RPMI7951 (cell line): ENCODE results near the gene NSL1. TPM values are rescaled to one million over a fixed set of nuclear protein-coding genes. Genes with fewer than 3 reads are reported as not detected.
A peak's percentile ranks its signal among the peaks of the same experiment; 100 is the strongest.
"Not testable (repeated sequence)": the region's sequence is repeated elsewhere in the genome, so short reads cannot be mapped to it uniquely, and the experiment has no call there.

ENCODE experiments used
- DNase-seq: peaks from one replicate; pipeline ENCODE4 v3.0.0-alpha.2; 2012; ENCODE audit warnings: low read depth
- total RNA-seq: library from RNA; depleted of rRNA; stranded (reverse); fragments of >200 nt; shearing (Covaris generic); gene quantifications from 2 replicates; pipeline ENCODE4 v1.2.3, GENCODE V29; 2014; rRNA removed

NSL1 gene, protein sequence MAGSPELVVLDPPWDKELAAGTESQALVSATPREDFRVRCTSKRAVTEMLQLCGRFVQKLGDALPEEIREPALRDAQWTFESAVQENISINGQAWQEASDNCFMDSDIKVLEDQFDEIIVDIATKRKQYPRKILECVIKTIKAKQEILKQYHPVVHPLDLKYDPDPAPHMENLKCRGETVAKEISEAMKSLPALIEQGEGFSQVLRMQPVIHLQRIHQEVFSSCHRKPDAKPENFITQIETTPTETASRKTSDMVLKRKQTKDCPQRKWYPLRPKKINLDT
- 53.7 and 64.5 TPM in 2 replicates for total RNA-seq

DNA sequence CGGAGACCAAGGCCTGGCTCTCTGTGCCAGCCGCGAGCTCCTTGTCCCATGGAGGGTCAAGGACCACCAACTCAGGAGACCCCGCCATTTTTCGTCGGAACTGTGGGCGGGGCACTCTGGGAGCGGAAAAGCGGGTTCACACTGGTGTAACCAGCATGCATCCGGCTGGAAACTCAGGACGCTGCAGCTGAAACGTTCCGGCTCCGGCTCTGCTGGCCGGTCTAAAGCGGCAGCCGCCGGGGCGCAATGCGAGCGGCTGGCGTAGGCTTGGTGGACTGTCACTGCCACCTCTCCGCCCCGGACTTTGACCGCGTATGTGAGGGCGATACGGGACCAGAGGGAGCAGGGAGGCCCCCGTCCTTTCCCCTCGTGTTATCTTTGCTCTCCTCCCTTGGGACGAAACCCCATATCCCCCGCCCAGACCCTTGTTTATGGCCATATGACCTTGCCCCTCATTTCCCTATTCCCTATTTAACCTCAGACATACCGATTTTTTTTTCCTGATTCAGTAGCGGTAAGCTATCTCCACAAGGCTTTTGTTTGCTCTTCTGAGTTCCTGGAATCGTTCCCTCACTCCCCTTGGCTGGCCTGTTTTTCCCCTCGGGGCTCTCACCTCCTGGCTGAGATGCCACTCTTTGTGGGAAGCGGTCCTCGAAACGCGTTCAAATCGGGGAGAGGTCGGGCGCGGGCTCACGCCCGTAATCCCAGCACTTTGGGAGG lies at the start of gene NSL1, which contains the start of gene TATDN3:
Gene NSL1 (minus strand): TSS at position 102 of the 720 bp plus-strand sequence. CDS start 14 bp downstream, at position 88.
Gene TATDN3 (plus strand): TSS at position 219 of the 720 bp plus-strand sequence. CDS start 28 bp downstream, at position 247.
- DNase-seq: peak; percentile 89

DNA sequence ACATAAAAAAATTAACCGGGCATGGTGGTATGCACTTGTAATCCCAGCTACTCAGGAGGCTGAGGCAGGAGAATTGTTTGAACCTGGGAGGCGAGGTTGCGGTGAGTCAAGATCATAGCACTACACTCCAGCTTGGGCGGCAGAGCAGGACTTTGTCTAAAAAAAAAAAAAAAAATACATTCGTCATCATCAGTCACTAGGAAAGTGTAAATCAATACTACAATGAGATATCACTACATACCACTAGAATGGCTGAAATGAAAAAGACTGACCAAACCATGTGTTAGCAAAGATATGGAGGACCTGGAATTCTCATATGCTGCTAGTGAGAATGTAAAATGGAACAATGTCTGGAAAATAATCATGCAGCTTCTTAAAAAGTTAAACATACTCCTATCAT lies 46.6 kb upstream of the NSL1 start:
- DNase-seq: no peak

DNA sequence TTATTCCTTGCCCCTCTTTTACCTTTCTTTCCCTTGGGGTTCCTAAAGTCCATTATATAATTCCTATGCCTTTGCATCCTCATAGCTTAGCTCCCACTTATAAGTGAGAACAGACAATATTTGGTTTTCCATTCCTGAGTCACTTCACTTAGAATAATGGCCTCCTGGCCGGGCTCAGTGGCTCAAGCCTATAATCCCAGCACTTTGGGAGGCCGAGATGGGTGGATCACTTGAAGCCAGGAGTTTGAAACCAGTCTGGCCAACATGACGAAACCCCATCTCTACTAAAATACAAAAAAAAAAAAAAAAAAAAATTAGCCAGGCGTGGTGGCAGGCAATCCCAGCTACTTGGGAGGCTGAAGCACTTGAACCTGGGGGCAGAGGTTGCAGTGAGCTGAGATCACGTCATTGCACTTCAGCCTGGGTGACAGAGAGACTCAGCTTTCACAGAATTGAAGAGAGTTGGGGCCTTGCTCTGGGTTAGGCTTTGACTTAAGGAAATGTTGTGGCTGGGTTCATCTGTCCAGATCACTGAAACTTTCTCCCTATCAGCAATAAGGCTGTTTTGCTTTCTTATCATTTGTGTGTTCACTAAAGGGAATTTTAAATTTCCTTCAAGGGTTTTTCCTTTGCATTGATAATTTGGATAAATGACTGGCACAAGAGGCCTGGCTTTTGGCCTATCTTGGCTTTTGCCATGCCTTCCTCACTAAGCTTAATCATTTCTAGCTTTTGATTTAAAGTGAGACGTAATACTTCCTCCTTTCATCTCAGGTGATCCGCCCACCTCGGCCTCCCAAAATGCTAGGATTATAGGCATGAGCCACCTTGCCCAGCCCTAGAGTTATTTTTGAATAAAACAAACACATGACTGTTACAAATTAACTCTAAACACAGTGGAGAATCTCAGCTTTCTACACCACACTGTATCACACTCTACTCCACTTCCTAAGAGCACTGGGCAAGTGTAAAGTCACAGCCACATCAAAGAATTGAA lies 41.9 kb upstream of the NSL1 start:
- DNase-seq: not testable (repeated sequence)

DNA sequence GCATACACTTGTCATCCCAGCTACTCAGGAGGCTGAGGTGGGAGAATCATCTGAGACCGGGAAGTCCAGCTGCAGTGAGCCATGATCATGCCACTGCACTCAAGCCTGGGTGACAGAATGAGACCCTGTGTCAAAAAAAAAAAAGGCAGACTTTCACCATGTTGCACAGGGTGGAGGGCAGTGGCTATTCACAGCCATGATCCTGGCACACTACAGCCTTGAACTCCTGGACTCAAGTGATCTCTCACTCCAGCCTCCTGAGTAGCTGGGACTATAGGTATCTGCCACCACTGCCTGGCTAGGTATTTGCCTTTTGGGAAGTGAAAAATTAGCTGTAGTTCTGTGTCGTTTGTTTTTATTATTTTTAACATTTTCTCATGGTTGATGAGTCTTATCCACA lies 36.8 kb upstream of the NSL1 start:
- DNase-seq: no peak

DNA sequence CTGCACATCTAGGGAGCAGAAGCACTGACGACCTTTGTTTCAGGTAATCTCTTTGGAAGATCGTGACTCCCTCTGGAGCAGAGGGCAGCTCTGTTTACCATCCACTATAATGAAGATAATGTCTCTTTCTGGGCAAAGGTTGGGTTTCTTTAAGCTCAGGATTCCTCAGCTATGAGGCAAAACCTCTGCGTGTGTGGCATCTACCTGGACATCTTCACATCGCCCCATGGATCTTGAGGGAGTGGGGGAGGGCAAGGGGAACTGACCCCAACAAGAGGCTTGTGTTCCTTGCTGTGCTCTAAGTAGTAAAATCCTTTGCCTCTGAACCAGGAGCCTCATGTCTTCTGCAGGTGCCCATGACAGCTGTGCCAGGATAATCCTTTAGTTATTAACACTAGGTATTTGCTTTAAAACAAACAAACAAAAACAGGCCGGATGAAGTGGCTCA lies 36.3 kb upstream of the NSL1 start:
- no peak for DNase-seq

DNA sequence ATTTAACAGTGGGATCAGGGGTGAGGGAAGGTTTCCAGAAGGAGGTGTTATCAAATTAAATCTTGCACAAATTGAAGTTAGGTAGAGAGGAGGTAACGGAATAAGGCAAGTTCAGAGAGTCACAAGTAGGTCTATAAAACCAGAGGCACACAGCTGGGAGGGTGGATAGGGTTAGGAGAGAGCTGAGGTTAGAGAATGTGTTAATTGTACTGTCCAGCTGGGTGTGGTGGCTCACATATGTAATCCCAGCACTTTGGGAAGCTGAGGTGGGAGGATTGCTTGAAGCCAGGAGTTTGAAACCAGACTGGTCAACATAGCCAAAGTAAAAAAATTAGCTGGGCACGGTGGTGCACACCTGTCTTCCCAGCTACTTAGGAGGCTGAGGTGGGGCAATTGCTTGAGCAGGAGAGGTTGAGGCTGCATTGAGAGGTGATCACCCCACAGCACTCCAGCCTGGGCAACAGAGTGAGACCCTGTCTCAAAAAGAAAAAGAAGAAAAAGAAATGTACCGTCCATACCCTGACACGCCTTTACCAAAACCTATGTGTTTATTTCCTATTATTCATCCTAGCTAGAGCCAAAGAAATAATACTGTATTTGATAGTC lies 35.7 kb upstream of the NSL1 start:
- no peak for DNase-seq

DNA sequence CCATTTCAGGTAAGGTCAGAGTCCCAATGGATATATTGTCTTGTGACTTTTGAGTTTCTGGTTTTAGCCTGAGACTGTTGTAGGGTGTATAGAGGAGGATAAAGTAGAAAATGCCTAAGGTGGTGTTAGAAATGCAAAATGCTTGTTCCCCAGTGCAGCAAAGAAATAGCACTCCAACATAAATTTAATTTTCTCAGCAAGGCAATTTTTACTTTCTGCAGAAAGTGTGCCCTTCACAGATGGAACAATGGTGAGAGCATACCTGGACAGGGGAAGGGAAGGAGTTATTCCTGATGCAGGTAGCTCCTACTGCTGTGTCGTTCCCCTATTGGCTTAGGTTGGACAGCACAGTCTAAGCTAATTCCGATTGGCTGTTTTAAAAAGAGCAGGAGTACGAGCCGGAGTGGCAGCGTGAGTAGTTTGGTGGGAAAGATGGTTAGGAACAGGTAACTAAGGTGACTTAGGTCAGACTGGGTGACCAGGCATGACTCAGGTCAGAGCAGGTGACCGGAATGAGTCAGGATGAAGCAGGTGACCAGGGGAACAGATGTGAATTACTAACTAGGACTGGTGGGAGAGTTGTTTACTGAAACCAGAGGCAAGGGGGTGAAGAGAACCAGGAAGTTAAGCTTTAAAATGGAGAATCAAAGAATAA lies 34.3 kb upstream of the NSL1 start:
- no peak for DNase-seq

DNA sequence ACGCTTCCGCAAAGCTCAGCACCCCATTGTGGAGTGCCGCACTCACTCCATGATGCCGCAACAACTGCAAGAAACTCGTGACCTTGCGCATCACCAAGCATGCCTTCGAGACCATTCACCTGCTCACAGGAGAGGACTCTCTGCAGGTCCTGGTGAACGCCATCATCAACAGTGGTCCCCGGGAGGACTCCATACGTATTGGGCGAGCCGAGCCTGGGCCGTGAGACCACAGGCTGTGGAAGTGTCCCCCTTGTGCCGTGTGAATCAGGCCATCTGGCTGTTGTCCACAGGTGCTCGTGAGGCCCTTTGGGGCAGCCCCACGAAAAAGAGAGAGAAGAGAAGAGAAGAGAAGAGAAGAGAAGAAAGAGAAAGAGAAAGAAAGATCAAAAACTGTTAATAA lies 32.6 kb upstream of the NSL1 start:
- DNase-seq: no peak

DNA sequence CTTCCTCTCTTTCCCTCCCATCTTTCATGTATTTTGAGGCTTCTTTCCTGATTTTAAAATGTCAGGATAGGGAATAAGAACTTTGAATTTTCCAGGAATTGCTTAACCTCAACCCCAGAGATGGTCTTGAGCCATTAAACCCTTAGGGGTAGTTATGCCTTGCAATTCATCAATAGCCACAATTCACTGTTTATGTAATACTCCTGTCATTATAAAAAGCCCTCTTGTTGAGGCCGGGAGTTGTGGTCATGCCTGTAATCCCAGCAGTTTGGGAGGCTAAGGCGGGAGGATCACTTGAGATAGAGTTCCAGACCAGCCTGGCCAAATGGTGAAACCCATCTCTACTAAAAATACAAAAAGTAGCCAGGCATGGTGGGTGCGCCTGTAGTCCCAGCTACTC lies 31.4 kb upstream of the NSL1 start:
- no peak for DNase-seq

DNA sequence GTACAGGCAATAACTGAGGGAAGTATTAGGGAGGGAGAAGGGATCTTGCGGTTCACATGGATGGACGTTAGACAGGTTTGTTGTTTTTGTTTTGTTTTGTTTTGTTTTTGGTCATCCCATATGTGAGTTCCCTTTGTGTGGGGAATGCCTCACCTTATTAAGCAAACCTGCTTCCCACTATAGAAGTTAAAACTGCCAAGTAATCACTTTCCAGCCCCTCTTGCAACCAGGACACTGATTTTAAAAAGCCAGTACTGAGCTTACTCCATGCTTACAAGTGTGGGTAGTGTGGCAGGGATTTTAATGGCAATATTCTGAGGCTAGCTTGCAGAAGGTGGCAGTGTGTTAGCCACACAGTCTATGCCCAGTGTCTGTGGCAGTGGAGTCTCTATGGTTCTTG lies 29.4 kb upstream of the NSL1 start:
- no peak for DNase-seq

DNA sequence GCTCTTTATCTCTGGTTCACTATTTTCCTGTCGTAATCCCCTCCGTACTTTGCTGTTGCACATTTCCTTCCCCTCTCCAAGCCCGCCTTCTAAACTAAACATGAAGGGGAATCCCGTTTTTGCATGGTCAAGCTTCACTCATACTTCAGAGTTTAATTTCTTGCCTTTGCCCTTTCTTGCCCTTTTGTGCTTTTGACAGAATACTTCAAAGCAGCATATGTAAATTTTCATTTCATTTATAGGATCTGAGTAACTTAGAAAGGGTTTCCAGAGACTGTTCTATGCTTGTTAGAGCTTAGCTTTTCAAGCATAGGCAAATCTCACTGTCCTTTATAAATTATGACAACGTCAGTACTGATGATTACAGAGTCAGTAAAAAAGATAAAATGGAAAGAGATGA lies 28.1 kb upstream of the NSL1 start:
- no peak for DNase-seq

DNA sequence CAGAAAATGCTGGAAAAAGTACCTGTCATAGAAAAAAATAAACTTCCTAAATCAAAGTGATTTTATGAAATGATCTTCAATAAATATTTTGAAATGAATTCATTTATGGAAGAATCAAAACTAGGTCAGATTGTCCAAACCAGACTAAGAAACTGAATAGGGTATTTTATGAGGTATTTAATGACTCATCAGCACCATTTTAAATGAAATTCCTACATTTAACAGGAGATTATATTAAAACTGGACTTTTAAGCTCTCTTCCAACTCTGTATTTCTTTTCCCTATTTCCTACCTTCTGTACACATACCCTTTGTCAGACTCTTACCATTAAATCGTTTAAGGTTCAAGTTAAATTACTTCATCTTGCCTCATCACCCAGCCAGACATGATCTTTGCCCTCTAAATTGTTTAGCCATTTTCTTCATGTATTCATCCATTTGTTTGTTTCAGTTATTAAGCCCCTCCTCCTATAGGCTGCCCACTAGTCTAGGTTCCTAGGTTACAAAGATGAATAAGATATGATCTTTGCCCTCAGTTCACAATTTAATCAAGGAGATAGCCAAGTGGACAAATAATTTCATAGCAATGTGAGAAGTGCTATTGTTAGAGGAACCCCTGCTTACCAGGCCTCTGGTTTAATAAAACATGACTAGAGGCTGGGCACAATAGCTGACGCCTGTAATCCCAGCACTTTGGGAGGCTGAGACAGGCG lies 25.1 kb upstream of the NSL1 start:
- DNase-seq: no peak

DNA sequence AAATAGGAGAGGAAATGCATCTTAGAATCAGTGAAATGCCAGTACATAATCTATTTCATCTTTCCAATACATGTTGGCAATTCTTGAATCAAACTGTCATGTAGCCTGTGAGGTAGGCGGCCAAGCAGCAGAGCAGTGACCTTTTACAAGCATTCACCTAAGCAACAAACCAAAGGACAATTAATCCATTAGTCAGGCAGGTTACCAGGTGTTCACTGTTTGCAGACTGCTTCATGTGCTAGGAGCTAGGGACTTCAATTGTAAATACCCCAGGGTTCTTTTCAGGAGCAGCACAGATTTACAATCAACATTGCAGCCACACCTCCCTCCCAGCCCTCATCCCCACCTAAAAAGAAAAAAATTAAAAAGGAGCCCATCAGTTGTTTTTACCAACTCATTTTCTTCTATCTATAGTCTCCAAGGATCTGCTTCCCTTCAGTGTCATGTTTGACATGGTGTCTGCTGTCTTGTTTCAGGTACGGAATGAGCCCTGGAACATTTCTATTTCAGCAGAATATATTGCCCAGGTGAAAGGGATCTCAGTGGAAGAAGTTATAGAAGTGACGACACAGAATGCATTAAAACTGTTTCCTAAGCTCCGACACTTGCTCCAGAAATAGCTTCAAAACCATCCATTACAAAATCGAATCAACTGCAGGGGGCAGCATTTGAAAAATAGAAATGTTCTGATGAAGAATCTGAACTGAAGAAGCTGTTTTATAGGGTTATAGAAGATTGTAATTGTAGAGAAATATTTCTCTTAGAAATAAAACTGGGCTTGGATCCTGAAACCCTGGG lies 23.2 kb upstream of the NSL1 start:
- no peak for DNase-seq

DNA sequence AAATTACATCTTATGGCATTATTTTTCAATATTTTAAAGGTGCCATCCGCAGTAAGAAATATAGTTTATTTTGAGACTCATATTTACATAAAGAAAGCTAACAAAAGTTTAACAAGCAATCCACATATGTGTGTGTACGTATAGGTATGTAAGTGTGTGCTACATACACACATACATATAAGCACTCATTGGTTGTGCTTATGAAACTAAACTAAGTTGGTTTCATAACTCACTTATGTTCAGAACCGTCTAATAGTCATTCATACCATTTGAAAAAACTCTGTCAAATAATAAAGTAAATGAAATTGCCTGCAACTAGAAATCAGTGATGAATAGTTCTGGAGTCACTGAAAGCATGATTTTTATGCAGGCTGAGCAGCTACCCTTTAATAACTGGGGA lies 14.2 kb upstream of the NSL1 start:
- no peak for DNase-seq

DNA sequence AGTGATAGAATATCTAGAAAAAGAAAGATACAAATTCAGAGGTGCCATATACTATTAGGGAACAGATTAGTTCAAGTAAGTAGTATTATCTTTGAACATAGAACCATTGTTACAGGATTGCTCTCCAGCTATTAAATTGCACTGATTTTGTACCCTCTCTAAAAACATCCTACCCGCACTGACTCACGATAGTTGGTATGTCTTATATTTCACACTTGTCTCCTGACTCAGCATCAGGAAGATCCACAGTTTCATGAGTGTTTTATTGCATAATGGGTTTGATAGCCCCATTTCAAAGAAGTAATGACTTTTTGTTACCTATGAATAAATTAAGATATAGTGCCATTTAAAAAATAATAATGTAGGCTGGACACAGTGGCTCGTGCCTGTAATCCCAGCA lies 6.1 kb upstream of the NSL1 start:
- DNase-seq: no peak

DNA sequence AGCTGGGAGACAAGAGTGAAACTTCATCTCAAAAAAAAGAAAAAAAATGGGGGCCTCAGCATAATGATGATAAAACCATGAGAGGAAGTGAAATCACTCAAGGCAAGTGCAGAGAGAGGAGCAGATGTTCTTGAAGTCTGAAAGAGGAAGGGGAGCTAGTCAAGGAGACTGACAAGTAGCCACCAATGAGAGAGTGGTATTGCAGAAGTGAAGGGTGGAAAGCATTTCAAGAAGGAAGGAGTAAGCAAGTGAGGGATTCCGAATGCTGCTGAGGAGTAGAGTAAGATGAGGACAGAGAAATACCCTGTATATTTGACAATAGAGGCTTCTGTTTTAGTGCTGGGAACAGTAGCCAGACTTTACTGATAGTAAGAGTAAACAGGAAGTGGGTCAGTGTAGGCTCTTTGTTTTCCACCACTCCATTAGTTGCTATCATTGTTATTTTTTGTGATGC lies 3.0 kb upstream of the NSL1 start:
- peak; percentile 12 for DNase-seq

DNA sequence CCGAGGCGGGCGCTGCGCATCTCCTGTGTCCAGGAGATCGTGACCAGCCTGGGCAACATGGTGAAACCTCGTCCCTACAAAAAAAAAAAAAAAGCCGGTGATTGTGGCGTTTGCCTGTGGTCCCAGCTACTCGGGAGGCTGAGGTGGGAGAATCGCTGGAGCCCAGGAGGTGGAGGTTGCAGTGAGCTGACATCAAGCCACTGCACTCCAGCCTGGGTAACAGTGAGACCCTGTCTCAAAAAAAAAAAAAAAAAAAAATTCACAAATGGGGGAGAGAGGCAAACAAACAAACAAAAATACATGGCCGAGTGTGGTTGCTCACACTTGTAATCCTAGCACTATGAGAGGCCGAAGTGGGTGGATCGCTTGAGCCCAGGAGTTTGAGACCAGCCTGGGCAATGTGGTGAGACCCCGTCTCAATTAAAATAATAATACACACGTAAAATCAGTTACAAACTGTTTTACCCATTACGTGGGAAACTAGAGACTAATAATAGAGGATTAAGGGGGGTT lies 875 bp upstream of the NSL1 start:
- no peak for DNase-seq

DNA sequence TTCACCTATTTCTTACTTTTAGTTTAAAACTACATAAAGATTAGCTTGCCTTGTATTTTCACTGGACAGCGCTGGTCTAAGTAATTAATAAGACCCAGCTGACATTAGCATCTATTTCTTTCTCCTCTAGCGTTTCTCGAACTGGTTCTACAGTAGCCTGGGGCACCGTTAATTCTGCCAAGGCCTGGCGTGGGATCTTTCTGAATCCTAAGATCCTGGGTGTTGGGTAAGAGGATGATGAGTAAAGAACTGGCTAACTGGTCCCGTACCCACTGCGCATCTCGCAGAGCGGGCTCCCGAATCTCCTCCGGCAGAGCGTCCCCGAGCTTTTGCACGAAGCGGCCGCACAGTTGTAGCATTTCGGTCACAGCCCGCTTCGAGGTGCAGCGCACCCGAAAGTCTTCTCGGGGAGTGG lies 309 bp downstream of the NSL1 start:
- DNase-seq: peak; percentile 69

DNA sequence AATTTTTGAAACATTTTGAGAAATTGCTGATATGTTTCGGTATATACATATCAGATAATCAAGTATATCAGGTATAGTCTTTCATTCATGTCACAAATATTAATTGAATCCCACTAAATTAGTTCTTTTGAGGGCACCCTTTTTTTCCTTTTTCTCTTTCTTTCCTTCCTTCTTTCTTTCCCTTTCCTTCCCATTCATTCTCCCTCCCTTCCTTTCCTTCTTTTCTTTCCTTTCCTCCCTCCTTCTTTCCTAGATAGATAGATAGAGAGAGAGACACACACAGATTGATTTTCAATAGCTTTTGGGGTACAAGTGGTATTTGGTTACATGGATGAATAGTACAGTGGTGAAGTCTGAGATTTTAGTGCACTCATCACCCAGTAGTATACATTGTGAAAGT lies 5.7 kb downstream of the NSL1 start:
- no peak for DNase-seq
